Peyer's patch (tissue), 4 donors: ENCODE results near the gene MFF. TPM values are rescaled to one million over a fixed set of nuclear protein-coding genes. Genes with fewer than 3 reads are reported as not detected.

Experiments
- DNase-seq, 3 donors: peaks; one replicate each; pipeline ENCODE4 v3.0.0-alpha.2; 2017 to 2019
- H3K27ac ChIP-seq, 4 donors: fragments of 200-600 bp; sonication (generic); one replicate each; pipeline ENCODE4 v1.5.1; 2016 to 2019
- H3K27me3 ChIP-seq, 2 donors: fragments of 200-600 bp; sonication (generic); one replicate each; pipeline ENCODE4 v1.5.1; 2019
- H3K36me3 ChIP-seq, 3 donors: fragments of 200-600 bp; sonication (generic); one replicate each; pipeline ENCODE4 v1.5.1; 2016 to 2019
- H3K4me1 ChIP-seq, 4 donors: fragments of 200-600 bp; sonication (generic); one replicate each; pipeline ENCODE4 v1.5.1; 2016 to 2019
- H3K4me3 ChIP-seq, 4 donors: fragments of 200-600 bp; sonication (generic); 1 replicate in 3 of 4; 2 replicates in 1 of 4; pipeline ENCODE4 v1.5.1; 2016 to 2019; ENCODE audit warnings: mild to moderate bottlenecking in 1 of 4
- H3K9me3 ChIP-seq, 4 donors: fragments of 200-600 bp; sonication (generic); one replicate each; pipeline ENCODE4 v1.5.1; 2016 to 2019; ENCODE audit warnings: mild to moderate bottlenecking in 1 of 4
- POLR2A ChIP-seq, 2 donors: fragments of 450-650 bp; IDR thresholded peaks; one replicate each; pipeline ENCODE4 v1.5.1; 2017; ENCODE audit warnings: antibody characterized with exemption in 2 of 2, mild to moderate bottlenecking in 2 of 2, moderate library complexity in 2 of 2
- total RNA-seq, 4 donors: library from RNA; depleted of rRNA; stranded (reverse); fragments of >200 nt; gene quantifications; one replicate each; pipeline ENCODE4 v1.1.0, GENCODE V29; 2016
- TF ChIP-seq, protein P1 (sequence below), 6 experiments: fragments of 450-650 bp in 4 of 6; fragments of 200-600 bp in 2 of 6; sonication (generic) in 1 of 6; IDR thresholded peaks; one replicate each; pipeline ENCODE4 v1.5.1; 2017 to 2019; ENCODE audit warnings: antibody characterized with exemption in 6 of 6, mild to moderate bottlenecking in 3 of 6, moderate library complexity in 1 of 6

The MFF gene
- total RNA-seq, 4 donors from 2014 or later, result 64.8 to 182 (median 109) TPM

- H3K9me3 ChIP-seq, result no peaks in the 10 kb centered on the region
Measured at GRCh38 chr2:227295806-227296205, 29.2 kb upstream of the MFF start.

DNA sequence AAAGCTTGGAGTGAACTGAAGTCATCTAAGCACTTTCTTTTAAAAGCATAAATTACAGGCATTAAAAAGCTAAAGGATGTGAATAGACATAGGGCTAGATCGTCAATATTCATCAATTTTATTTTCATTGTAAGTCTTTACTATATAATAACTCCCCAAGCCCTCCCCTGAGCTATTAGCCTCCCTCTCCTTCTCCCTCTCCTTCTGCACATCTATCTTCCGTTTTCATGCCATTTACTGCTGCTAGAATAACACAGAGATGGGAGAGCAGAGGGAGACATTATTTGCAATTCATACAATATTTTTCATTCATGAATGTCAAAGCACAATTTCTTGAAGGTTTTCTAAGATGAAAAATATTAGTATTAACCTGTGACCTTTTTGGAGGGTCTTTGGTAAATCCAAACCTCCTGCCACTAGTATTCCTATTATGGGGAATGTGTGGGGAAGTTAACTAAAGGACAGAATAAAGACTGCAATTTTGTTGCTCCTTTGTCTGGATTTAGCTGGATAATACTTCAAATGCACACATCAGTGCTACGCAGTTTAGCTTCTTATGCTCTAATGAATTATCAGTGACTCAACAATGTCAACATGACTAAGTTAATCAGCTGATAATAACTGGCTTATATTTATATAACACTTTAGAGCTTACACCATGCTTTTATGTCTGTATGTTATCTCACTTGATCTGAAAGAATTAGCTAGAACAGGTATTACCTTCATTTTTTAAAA lies 28.2 kb upstream of the MFF start:
- no peak overlapping the region for H3K4me3 ChIP-seq
- H3K9me3 ChIP-seq, result no peaks in the 10 kb centered on the region
- no peaks in the 10 kb centered on the region for H3K36me3 ChIP-seq
- DNase-seq, result no peak
- H3K27ac ChIP-seq, result no peak overlapping the region
- TF ChIP-seq, protein P1, sequence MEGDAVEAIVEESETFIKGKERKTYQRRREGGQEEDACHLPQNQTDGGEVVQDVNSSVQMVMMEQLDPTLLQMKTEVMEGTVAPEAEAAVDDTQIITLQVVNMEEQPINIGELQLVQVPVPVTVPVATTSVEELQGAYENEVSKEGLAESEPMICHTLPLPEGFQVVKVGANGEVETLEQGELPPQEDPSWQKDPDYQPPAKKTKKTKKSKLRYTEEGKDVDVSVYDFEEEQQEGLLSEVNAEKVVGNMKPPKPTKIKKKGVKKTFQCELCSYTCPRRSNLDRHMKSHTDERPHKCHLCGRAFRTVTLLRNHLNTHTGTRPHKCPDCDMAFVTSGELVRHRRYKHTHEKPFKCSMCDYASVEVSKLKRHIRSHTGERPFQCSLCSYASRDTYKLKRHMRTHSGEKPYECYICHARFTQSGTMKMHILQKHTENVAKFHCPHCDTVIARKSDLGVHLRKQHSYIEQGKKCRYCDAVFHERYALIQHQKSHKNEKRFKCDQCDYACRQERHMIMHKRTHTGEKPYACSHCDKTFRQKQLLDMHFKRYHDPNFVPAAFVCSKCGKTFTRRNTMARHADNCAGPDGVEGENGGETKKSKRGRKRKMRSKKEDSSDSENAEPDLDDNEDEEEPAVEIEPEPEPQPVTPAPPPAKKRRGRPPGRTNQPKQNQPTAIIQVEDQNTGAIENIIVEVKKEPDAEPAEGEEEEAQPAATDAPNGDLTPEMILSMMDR (IDR thresholded peaks at IDR 0.05), result no peak
- no peak for TF ChIP-seq POLR2A (IDR thresholded peaks at IDR 0.05)
- H3K27me3 ChIP-seq, result no peaks in the 10 kb centered on the region
- no peaks in the 10 kb centered on the region for H3K4me1 ChIP-seq

More at GRCh38 chr2:227295806-227296205, 29.2 kb upstream of the MFF start:
- TF ChIP-seq, protein P1 (IDR thresholded peaks at IDR 0.05), result no peak
- no peak for TF ChIP-seq POLR2A (IDR thresholded peaks at IDR 0.05)
- no peaks in the 10 kb centered on the region for H3K4me1 ChIP-seq
- no peaks in the 10 kb centered on the region for H3K27me3 ChIP-seq
- H3K36me3 ChIP-seq, result no peaks in the 10 kb centered on the region
- no peak overlapping the region for H3K4me3 ChIP-seq
- DNase-seq, result no peak
- H3K27ac ChIP-seq, result no peak overlapping the region

DNA sequence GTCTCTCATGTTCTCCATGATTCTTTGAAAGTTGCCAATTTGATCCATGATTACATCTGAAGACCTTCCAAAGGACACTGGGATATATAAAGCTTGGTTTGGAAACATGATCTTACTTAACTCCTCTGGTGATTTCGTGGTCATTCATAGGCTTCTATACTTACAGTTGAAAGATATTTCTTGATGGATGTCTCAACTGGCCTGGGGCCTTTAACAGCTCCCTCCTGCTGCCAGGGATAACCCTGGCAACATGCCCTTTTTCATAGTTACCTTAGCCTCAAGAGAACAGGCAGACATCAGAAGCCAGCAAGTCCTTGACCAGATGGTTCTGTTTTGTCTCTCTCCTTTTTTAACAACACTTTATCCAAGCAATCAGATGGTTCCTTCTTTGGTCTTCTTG lies 23.5 kb upstream of the MFF start:
- Histone ChIP-seq H3K27ac (no peak overlapping the region), H3K4me3 (no peak overlapping the region), H3K4me1 (no peaks in the 10 kb centered on the region), H3K36me3 (no peaks in the 10 kb centered on the region), H3K27me3 (no peaks in the 10 kb centered on the region), H3K9me3 (no peaks in the 10 kb centered on the region)
- no peak for TF ChIP-seq POLR2A (IDR thresholded peaks at IDR 0.05)
- TF ChIP-seq, protein P1 (IDR thresholded peaks at IDR 0.05), result no peak
- DNase-seq, result no peak

GRCh38 chr2:227308784-227309183 lies 16.3 kb upstream of the MFF start:
- no peak for DNase-seq
- H3K4me1 ChIP-seq, result no peaks in the 10 kb centered on the region
- TF ChIP-seq, protein P1 (IDR thresholded peaks at IDR 0.05), result no peak
- no peak for TF ChIP-seq POLR2A (IDR thresholded peaks at IDR 0.05)
- H3K4me3 ChIP-seq, result no peak overlapping the region
- no peak overlapping the region for H3K27ac ChIP-seq
- no peaks in the 10 kb centered on the region for H3K27me3 ChIP-seq
- no peaks in the 10 kb centered on the region for H3K36me3 ChIP-seq
- no peaks in the 10 kb centered on the region for H3K9me3 ChIP-seq

DNA sequence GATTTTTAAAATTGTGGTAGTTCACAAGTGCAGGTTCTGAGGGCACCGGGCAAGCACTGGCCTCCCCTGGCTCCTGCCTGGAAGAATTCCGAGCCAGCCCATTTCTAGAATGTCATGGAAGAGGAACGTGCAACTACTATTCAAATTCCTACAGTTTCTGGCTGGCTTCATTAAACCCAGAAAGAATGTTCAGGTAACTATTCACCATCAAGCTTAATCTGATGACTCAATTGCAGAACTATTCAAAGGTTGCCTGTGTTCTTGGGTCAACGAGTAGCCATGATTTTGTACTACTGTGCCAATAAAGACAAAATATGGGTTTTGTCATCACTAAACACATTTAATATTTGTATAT lies 14.3 kb upstream of the MFF start:
- no peaks in the 10 kb centered on the region for H3K4me1 ChIP-seq
- TF ChIP-seq, protein P1 (IDR thresholded peaks at IDR 0.05), result no peak
- TF ChIP-seq POLR2A (IDR thresholded peaks at IDR 0.05), result no peak
- no peaks in the 10 kb centered on the region for H3K27me3 ChIP-seq
- H3K4me3 ChIP-seq, result no peak overlapping the region
- no peaks in the 10 kb centered on the region for H3K9me3 ChIP-seq
- H3K27ac ChIP-seq, result no peak overlapping the region
- DNase-seq, result no peak
- H3K36me3 ChIP-seq, result no peaks in the 10 kb centered on the region
